Measurements from ENCODE around the gene PRTG.
"Not testable (repeated sequence)": the region's sequence is repeated elsewhere in the genome, so short reads cannot be mapped to it uniquely, and the experiment has no call there.

Gene PRTG

GRCh38 chr15:55742498-55742926 is 440 bp downstream of the PRTG start:
- no peak for DNase-seq (ENCODE audit: low read depth)

GRCh38 chr15:55741833-55742497 is 987 bp downstream of the PRTG start:
- no peak for DNase-seq (ENCODE audit: low read depth)

GRCh38 chr15:55740981-55741832 is 1.7 kb downstream of the PRTG start:
- DNase-seq (ENCODE audit: low read depth) = no peak

GRCh38 chr15:55740359-55740878 is 2.5 kb downstream of the PRTG start:
- DNase-seq (ENCODE audit: low read depth) = no peak

GRCh38 chr15:55739641-55740040 is 3.3 kb downstream of the PRTG start:
- DNase-seq (ENCODE audit: low read depth) = no peak

GRCh38 chr15:55738715-55739114 is 4.2 kb downstream of the PRTG start:
- no peak for DNase-seq (ENCODE audit: low read depth)

GRCh38 chr15:55737373-55737772 is 5.6 kb downstream of the PRTG start:
- DNase-seq (ENCODE audit: low read depth) = no peak

- no peak for DNase-seq (ENCODE audit: low read depth)
Measured at GRCh38 chr15:55736756-55737155, 6.2 kb downstream of the PRTG start.

- no peak for DNase-seq (ENCODE audit: low read depth)
Measured at GRCh38 chr15:55734641-55735040, 8.3 kb downstream of the PRTG start.

GRCh38 chr15:55733461-55733860 is 9.5 kb downstream of the PRTG start:
- DNase-seq (ENCODE audit: low read depth) = not testable (repeated sequence)

- DNase-seq (ENCODE audit: low read depth) = no peak
Measured at GRCh38 chr15:55721554-55722185, 21.3 kb downstream of the PRTG start.

GRCh38 chr15:55715355-55716076 is 27.4 kb downstream of the PRTG start:
- DNase-seq (ENCODE audit: low read depth) = no peak

GRCh38 chr15:55714064-55714463 is 28.9 kb downstream of the PRTG start:
- no peak for DNase-seq (ENCODE audit: low read depth)

- DNase-seq (ENCODE audit: low read depth) = no peak
Measured at GRCh38 chr15:55712363-55712762, 30.6 kb downstream of the PRTG start.

GRCh38 chr15:55710286-55710685 is 32.7 kb downstream of the PRTG start:
- DNase-seq (ENCODE audit: low read depth) = no peak

- DNase-seq (ENCODE audit: low read depth) = no peak
Measured at GRCh38 chr15:55709458-55709857, 33.5 kb downstream of the PRTG start.

GRCh38 chr15:55708720-55709119 is 34.2 kb downstream of the PRTG start:
- no peak for DNase-seq (ENCODE audit: low read depth)

GRCh38 chr15:55707951-55708350 is 35.0 kb downstream of the PRTG start:
- no peak for DNase-seq (ENCODE audit: low read depth)

GRCh38 chr15:55707518-55707917 is 35.4 kb downstream of the PRTG start:
- DNase-seq (ENCODE audit: low read depth) = no peak

- no peak for DNase-seq (ENCODE audit: low read depth)
Measured at GRCh38 chr15:55703873-55704301, 39.1 kb downstream of the PRTG start.

GRCh38 chr15:55700876-55701275 is 42.1 kb downstream of the PRTG start:
- DNase-seq (ENCODE audit: low read depth) = no peak

- no peak for DNase-seq (ENCODE audit: low read depth)
Measured at GRCh38 chr15:55698653-55699052, 44.3 kb downstream of the PRTG start.
